Islet precursor cell (in vitro differentiated cells): Measurements from ENCODE around the gene FAM13C.

Experiments used
- DNase-seq: peaks from one replicate; pipeline ENCODE4 v3.0.0-alpha.2; 2018

Gene FAM13C

GRCh38 chr10:59312247-59312646 is 50.1 kb downstream of the FAM13C start:
- no peak for DNase-seq

GRCh38 chr10:59311025-59311424 is 51.3 kb downstream of the FAM13C start:
- no peak for DNase-seq

- no peak for DNase-seq
Measured at GRCh38 chr10:59310324-59310914, 51.9 kb downstream of the FAM13C start.

GRCh38 chr10:59304521-59305097 is 57.7 kb downstream of the FAM13C start:
- DNase-seq, result no peak

- DNase-seq, result no peak
Measured at GRCh38 chr10:59303018-59303417, 59.3 kb downstream of the FAM13C start.

- no peak for DNase-seq
Measured at GRCh38 chr10:59302381-59302780, 60.0 kb downstream of the FAM13C start.

GRCh38 chr10:59301067-59301754 is 61.1 kb downstream of the FAM13C start:
- DNase-seq, result no peak

GRCh38 chr10:59300386-59300785 is 62.0 kb downstream of the FAM13C start:
- DNase-seq, result no peak

GRCh38 chr10:59299933-59300332 is 62.4 kb downstream of the FAM13C start:
- no peak for DNase-seq

GRCh38 chr10:59290448-59290847 is 71.9 kb downstream of the FAM13C start:
- no peak for DNase-seq

- no peak for DNase-seq
Measured at GRCh38 chr10:59289853-59290252, 72.5 kb downstream of the FAM13C start.

- no peak for DNase-seq
Measured at GRCh38 chr10:59287587-59288255, 74.6 kb downstream of the FAM13C start.

GRCh38 chr10:59285848-59286247 is 76.5 kb downstream of the FAM13C start:
- no peak for DNase-seq

- DNase-seq, result no peak
Measured at GRCh38 chr10:59285073-59285472, 77.3 kb downstream of the FAM13C start.

- no peak for DNase-seq
Measured at GRCh38 chr10:59284118-59284975, 78.0 kb downstream of the FAM13C start.

GRCh38 chr10:59283456-59284091 is 78.8 kb downstream of the FAM13C start:
- DNase-seq, result no peak

- no peak for DNase-seq
Measured at GRCh38 chr10:59281861-59282260, 80.5 kb downstream of the FAM13C start.

GRCh38 chr10:59279991-59280505 is 82.3 kb downstream of the FAM13C start:
- DNase-seq, result no peak

GRCh38 chr10:59279476-59279875 is 82.9 kb downstream of the FAM13C start:
- DNase-seq, result no peak

- no peak for DNase-seq
Measured at GRCh38 chr10:59276919-59277318, 85.4 kb downstream of the FAM13C start.

GRCh38 chr10:59276133-59276532 is 86.2 kb downstream of the FAM13C start:
- DNase-seq, result no peak

GRCh38 chr10:59273445-59273844 is 88.9 kb downstream of the FAM13C start:
- no peak for DNase-seq
